Testis (tissue), 5 donors: ENCODE data around the gene PRMT2. TPM values are rescaled to one million over a fixed set of nuclear protein-coding genes. Genes with fewer than 3 reads are reported as not detected.

ENCODE experiments used
- DNase-seq: peaks from one replicate; pipeline ENCODE4 v3.0.0-alpha.2; 2019
- H3K27ac ChIP-seq, 2 donors: fragments of 200-600 bp; sonication (generic); one replicate each; pipeline ENCODE4 v1.5.1; 2019
- H3K27me3 ChIP-seq: fragments of 200-600 bp; sonication (generic); one replicate; pipeline ENCODE4 v1.5.1; 2019
- H3K36me3 ChIP-seq: fragments of 200-600 bp; sonication (generic); one replicate; pipeline ENCODE4 v1.5.1; 2017; ENCODE audit warnings: low read depth; ENCODE audit errors: missing control alignments
- H3K4me1 ChIP-seq: fragments of 200-600 bp; sonication (generic); one replicate; pipeline ENCODE4 v1.5.1; 2019
- H3K4me3 ChIP-seq, 2 donors: fragments of 200-600 bp; sonication (generic); one replicate each; pipeline ENCODE4 v1.5.1; 2017 to 2019
- H3K9me3 ChIP-seq: fragments of 200-600 bp; sonication (generic); one replicate; pipeline ENCODE4 v1.5.1; 2017
- CTCF ChIP-seq, 3 experiments: fragments of 450-650 bp in 2 of 3; fragments of 200-600 bp in 1 of 3; sonication (generic) in 1 of 3; IDR thresholded peaks; one replicate each; pipeline ENCODE4 v1.5.1; 2016 to 2019; ENCODE audit warnings: antibody characterized with exemption in 3 of 3, mild to moderate bottlenecking in 2 of 3, moderate library complexity in 1 of 3
- POLR2A ChIP-seq: fragments of 450-650 bp; IDR thresholded peaks from one replicate; pipeline ENCODE4 v1.6.1; 2017; ENCODE audit warnings: antibody characterized with exemption, mild to moderate bottlenecking, moderate library complexity
- WGBS, 2 donors: methylation state at CpG; one replicate each; pipeline ENCODE4 v1.1.5; 2018; 5-methylcytosine and 5-hydroxymethylcytosine counted together
- intact Hi-C: fragments of 100-400 bp; cut with DNase I; formaldehyde crosslinking; loops from one replicate; pipeline ENCODE4 v1.15.1; 2023; ENCODE audit warnings: low total_unique reads
- long read RNA-seq, 2 donors: transcript quantifications; one replicate each; lab custom pipeline, GENCODE V29; 2026
- polyA plus RNA-seq: library from polyadenylated mRNA; stranded (reverse); fragments of 350-450 nt; fragmentation: Illumina TruSeq; extraction: RNeasy Lipid Tissue Mini Kit (QIAGEN cat#74804); gene quantifications from one replicate; pipeline ENCODE4 v1.2.3, GENCODE V29; 2014; ENCODE audit warnings: low read depth, low replicate concordance; ENCODE audit not compliant: insufficient read depth
- total RNA-seq, 2 donors: library from RNA; depleted of rRNA; stranded (reverse); fragments of >200 nt; gene quantifications; one replicate each; pipeline ENCODE4 v1.2.3, GENCODE V29; 2016

PRMT2 gene
- 10 to 100 TPM; 81.6 to 88.9 TPM for total RNA-seq
- polyA plus RNA-seq = 59.4 TPM
- long read RNA-seq, donor 1, transcript PRMT2-206 (11 exons, 2,131 nt) = major isoform, 21 of 96 reads
- long read RNA-seq, donor 1, transcript PRMT2-203 (12 exons, 2,688 nt) = minor isoform, 9 of 96 reads
- long read RNA-seq, donor 1, partial matches to known transcripts = 58 of 96 reads
- long read RNA-seq, donor 1, other reads (novel, unspliced or antisense) = 0 of 96 reads
- long read RNA-seq, donor 2, transcript PRMT2-203 (12 exons, 2,688 nt) = major isoform, 6 of 79 reads
- long read RNA-seq, donor 2, transcript PRMT2-206 (11 exons, 2,131 nt) = major isoform, 6 of 79 reads
- long read RNA-seq, donor 2, partial matches to known transcripts = 61 of 79 reads
- long read RNA-seq, donor 2, other reads (novel, unspliced or antisense) = 0 of 79 reads

- no peaks in the 10 kb centered on the region for H3K36me3 ChIP-seq
- peak within 1 kb of the TSS; percentile 92 to 98 for H3K27ac ChIP-seq
- peak; percentile 95 for DNase-seq
- H3K4me1 ChIP-seq = peaks cover 14% of the 10 kb centered on the region
- H3K9me3 ChIP-seq = no peaks in the 10 kb centered on the region
- WGBS, 2 donors = 1% methylated on average over 31 to 61 of the region's 90 CpGs
- peak in 1 of 3 experiments; percentile 2 for TF ChIP-seq CTCF (IDR thresholded peaks at IDR 0.05)
- TF ChIP-seq POLR2A = peak; percentile 69
- H3K4me3 ChIP-seq = peak within 1 kb of the TSS; percentile 81 to 89
- intact Hi-C loops = no loop called here
- H3K27me3 ChIP-seq = no peaks in the 10 kb centered on the region
These were observed at the start of gene PRMT2 for GRCh38 chr21:46635324-46636180. Gene PRMT2 (plus strand): TSS chr21:46635674. CDS start chr21:46636952, 1,278 bp downstream.

- 91 to 97% methylated on average over 8 of the region's 8 CpGs for WGBS, 2 donors
- Histone ChIP-seq H3K4me3 (no peak overlapping the region), H3K4me1 (peaks cover 8% of the 10 kb centered on the region), H3K9me3 (no peaks in the 10 kb centered on the region), H3K36me3 (no peaks in the 10 kb centered on the region), H3K27ac (no peak overlapping the region), H3K27me3 (no peaks in the 10 kb centered on the region)
- no peak for TF ChIP-seq POLR2A
- no peak for TF ChIP-seq CTCF (IDR thresholded peaks at IDR 0.05)
- intact Hi-C loops = no loop called here
- no peak for DNase-seq
These were observed 41.2 kb upstream of the PRMT2 start for GRCh38 chr21:46594276-46594675.

GRCh38 chr21:46596201-46596600, 39.3 kb upstream of the PRMT2 start:
- Histone ChIP-seq H3K36me3 (no peaks in the 10 kb centered on the region), H3K9me3 (no peaks in the 10 kb centered on the region), H3K4me1 (peaks cover 12% of the 10 kb centered on the region), H3K27me3 (no peaks in the 10 kb centered on the region), H3K4me3 (no peak overlapping the region), H3K27ac (no peak overlapping the region)
- no peak for DNase-seq
- intact Hi-C loops = no loop called here
- WGBS, 2 donors = 100% methylated on average over 1 of the region's 1 CpG
- TF ChIP-seq CTCF (IDR thresholded peaks at IDR 0.05) (no peak), POLR2A (no peak)

- Histone ChIP-seq H3K27me3 (no peaks in the 10 kb centered on the region), H3K9me3 (no peaks in the 10 kb centered on the region), H3K36me3 (no peaks in the 10 kb centered on the region), H3K27ac (no peak overlapping the region), H3K4me1 (peaks cover 12% of the 10 kb centered on the region), H3K4me3 (peak overlapping the region in 1 of 2 donors; percentile 49)
- intact Hi-C loops = no loop called here
- no peak for DNase-seq
- TF ChIP-seq POLR2A = no peak
- TF ChIP-seq CTCF (IDR thresholded peaks at IDR 0.05) = no peak
- 82% methylated on average over 8 of the region's 8 CpGs; no CpG with 5 or more reads in 1 of the 2 donors for WGBS, 2 donors
These were observed 38.4 kb upstream of the PRMT2 start for GRCh38 chr21:46597031-46597430.
